Vagina (tissue), 2 donors: ENCODE results near the gene GALNT6. TPM values are rescaled to one million over a fixed set of nuclear protein-coding genes. Genes with fewer than 3 reads are reported as not detected.

ENCODE experiments used
- DNase-seq, 2 donors: peaks; one replicate each; pipeline ENCODE4 v3.0.0-alpha.2; 2017; ENCODE audit errors: extremely low spot score in 2 of 2
- H3K27ac ChIP-seq: fragments of 200-600 bp; sonication (generic); one replicate; pipeline ENCODE4 v1.5.1; 2019
- H3K27me3 ChIP-seq: fragments of 200-600 bp; sonication (generic); one replicate; pipeline ENCODE4 v1.5.1; 2019
- H3K36me3 ChIP-seq, 2 donors: fragments of 200-600 bp; sonication (generic); one replicate each; pipeline ENCODE4 v1.5.1; 2017 to 2019
- H3K4me1 ChIP-seq: fragments of 200-600 bp; sonication (generic); one replicate; pipeline ENCODE4 v1.5.1; 2019
- H3K4me3 ChIP-seq, 2 donors: fragments of 200-600 bp; sonication (generic); 1 replicate in 1 of 2; 2 replicates in 1 of 2; pipeline ENCODE4 v1.5.1; 2016 to 2019
- H3K9me3 ChIP-seq: fragments of 200-600 bp; sonication (generic); one replicate; pipeline ENCODE4 v1.5.1; 2019
- POLR2A ChIP-seq, 2 donors: fragments of 450-650 bp; IDR thresholded peaks; one replicate each; pipeline ENCODE4 v1.6.1; 2017; ENCODE audit warnings: antibody characterized with exemption in 2 of 2, mild to moderate bottlenecking in 2 of 2, moderate library complexity in 2 of 2
- POLR2AphosphoS5 ChIP-seq, 2 donors: sonication (generic); formaldehyde crosslinking; IDR thresholded peaks; one replicate each; pipeline ENCODE4 v1.9.0; 2017; ENCODE audit warnings: antibody characterized with exemption in 2 of 2, mild to moderate bottlenecking in 2 of 2, low read depth in 1 of 2; ENCODE audit not compliant: insufficient read depth in 1 of 2
- intact Hi-C: fragments of 100-400 bp; cut with DNase I; formaldehyde crosslinking; loops from one replicate; pipeline ENCODE4 v1.15.1; 2023
- total RNA-seq: library from RNA; depleted of rRNA; stranded (reverse); fragments of >200 nt; gene quantifications from one replicate; pipeline ENCODE4 v1.2.3, GENCODE V29; 2016
- TF ChIP-seq, protein P1 (sequence below), 3 experiments: fragments of 450-650 bp in 2 of 3; fragments of 200-600 bp in 1 of 3; sonication (generic) in 1 of 3; IDR thresholded peaks; one replicate each; pipeline ENCODE4 v1.5.1; 2017 to 2019; ENCODE audit warnings: antibody characterized with exemption in 3 of 3, mild to moderate bottlenecking in 2 of 3, moderate library complexity in 2 of 3

GALNT6 gene
- total RNA-seq, 1 donor from 2014 or later, result 12.5 TPM

DNA sequence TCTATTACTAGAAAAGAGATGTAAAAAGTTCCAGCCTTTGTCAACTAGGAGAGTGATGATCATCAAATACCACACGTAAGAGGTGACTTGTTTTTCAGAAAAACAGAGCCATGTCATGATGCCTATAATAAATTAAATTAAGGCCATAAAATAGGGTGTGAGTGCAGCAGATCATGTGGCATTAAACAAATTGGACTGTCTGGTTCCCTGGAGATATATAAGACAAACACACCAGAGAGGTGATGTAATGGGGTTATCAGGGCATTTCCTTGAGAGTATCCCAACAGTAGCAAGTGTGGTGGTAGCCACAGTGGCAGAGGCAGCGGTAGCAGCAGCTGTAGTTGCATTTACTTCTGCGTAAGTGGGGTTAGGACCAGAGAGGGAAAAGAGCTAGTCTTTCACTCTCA is 14.6 kb upstream of the GALNT6 start:
- Histone ChIP-seq H3K27me3 (no peaks in the 10 kb centered on the region), H3K4me1 (no peaks in the 10 kb centered on the region), H3K36me3 (no peaks in the 10 kb centered on the region), H3K27ac (no peak overlapping the region), H3K4me3 (no peak overlapping the region), H3K9me3 (no peaks in the 10 kb centered on the region)
- intact Hi-C loops, result no loop called here
- TF ChIP-seq POLR2AphosphoS5 (IDR thresholded peaks at IDR 0.05; ENCODE audit: insufficient read depth in 1 of 2, low read depth in 1 of 2), result no peak
- no peak for TF ChIP-seq POLR2A (IDR thresholded peaks at IDR 0.05)
- TF ChIP-seq, protein P1, sequence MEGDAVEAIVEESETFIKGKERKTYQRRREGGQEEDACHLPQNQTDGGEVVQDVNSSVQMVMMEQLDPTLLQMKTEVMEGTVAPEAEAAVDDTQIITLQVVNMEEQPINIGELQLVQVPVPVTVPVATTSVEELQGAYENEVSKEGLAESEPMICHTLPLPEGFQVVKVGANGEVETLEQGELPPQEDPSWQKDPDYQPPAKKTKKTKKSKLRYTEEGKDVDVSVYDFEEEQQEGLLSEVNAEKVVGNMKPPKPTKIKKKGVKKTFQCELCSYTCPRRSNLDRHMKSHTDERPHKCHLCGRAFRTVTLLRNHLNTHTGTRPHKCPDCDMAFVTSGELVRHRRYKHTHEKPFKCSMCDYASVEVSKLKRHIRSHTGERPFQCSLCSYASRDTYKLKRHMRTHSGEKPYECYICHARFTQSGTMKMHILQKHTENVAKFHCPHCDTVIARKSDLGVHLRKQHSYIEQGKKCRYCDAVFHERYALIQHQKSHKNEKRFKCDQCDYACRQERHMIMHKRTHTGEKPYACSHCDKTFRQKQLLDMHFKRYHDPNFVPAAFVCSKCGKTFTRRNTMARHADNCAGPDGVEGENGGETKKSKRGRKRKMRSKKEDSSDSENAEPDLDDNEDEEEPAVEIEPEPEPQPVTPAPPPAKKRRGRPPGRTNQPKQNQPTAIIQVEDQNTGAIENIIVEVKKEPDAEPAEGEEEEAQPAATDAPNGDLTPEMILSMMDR (IDR thresholded peaks at IDR 0.05), result no peak
- DNase-seq, result no peak

DNA sequence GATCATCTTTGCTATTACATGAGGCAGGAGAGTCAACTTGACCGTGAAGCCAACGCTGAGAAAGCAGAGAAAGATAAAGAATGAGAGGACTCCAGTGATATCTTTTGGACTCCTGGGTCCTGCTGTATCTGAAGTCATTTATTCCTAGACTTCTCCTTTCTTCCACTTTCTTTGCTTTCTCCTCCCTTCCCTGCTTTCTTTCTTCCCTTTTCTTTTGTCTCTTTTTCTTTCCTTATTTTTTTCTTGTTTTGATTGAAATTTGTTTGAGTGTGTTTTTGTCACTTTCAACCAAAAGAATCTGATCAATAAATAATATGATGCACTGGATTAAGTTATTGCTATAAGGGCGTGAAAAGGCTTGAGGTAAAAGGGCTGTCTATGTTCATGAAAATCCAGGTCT is 13.4 kb upstream of the GALNT6 start:
- Histone ChIP-seq H3K27ac (no peak overlapping the region), H3K9me3 (no peaks in the 10 kb centered on the region), H3K4me1 (peaks cover 4% of the 10 kb centered on the region), H3K27me3 (no peaks in the 10 kb centered on the region), H3K4me3 (no peak overlapping the region), H3K36me3 (no peaks in the 10 kb centered on the region)
- TF ChIP-seq, protein P1 (IDR thresholded peaks at IDR 0.05), result no peak
- TF ChIP-seq POLR2AphosphoS5 (IDR thresholded peaks at IDR 0.05; ENCODE audit: insufficient read depth in 1 of 2, low read depth in 1 of 2), result no peak
- TF ChIP-seq POLR2A (IDR thresholded peaks at IDR 0.05), result no peak
- intact Hi-C loops, result no loop called here
- DNase-seq, result no peak

GRCh38 chr12:51403681-51404136 is 12.5 kb upstream of the GALNT6 start:
- H3K4me3 ChIP-seq, result no peak overlapping the region
- no peak overlapping the region for H3K27ac ChIP-seq
- intact Hi-C loops, result no loop called here
- no peaks in the 10 kb centered on the region for H3K9me3 ChIP-seq
- H3K4me1 ChIP-seq, result peaks cover 9% of the 10 kb centered on the region
- DNase-seq, result no peak
- TF ChIP-seq POLR2A (IDR thresholded peaks at IDR 0.05) (no peak), POLR2AphosphoS5 (IDR thresholded peaks at IDR 0.05; ENCODE audit: insufficient read depth in 1 of 2, low read depth in 1 of 2) (no peak)
- TF ChIP-seq, protein P1 (IDR thresholded peaks at IDR 0.05), result no peak
- no peaks in the 10 kb centered on the region for H3K27me3 ChIP-seq
- H3K36me3 ChIP-seq, result no peaks in the 10 kb centered on the region

GRCh38 chr12:51403159-51403558 is 12.0 kb upstream of the GALNT6 start:
- Histone ChIP-seq H3K27ac (no peak overlapping the region), H3K9me3 (no peaks in the 10 kb centered on the region), H3K4me1 (peaks cover 9% of the 10 kb centered on the region), H3K27me3 (no peaks in the 10 kb centered on the region), H3K36me3 (no peaks in the 10 kb centered on the region), H3K4me3 (no peak overlapping the region)
- TF ChIP-seq POLR2AphosphoS5 (IDR thresholded peaks at IDR 0.05; ENCODE audit: insufficient read depth in 1 of 2, low read depth in 1 of 2) (no peak), POLR2A (IDR thresholded peaks at IDR 0.05) (no peak)
- TF ChIP-seq, protein P1 (IDR thresholded peaks at IDR 0.05), result no peak
- no peak for DNase-seq
- intact Hi-C loops, result no loop called here

DNA sequence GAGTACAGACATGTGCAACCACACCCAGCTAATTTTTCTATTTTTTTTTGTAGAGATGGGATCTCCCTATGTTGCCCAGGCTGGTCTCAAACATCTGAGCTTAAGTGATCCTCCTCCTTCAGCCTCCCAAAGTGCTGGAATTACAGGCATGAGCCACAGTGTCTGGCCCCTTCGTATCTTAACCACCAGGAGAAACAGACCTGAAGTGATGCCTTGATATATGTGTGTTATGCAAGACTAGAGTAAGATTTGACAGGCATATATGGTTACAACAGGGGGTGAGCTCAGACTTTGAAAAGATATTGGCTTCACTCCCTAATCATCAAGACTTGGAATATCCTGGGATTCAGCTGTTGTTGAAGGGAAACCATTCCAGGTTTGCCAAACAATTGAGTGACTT is 10.7 kb upstream of the GALNT6 start:
- Histone ChIP-seq H3K36me3 (no peaks in the 10 kb centered on the region), H3K4me3 (no peak overlapping the region), H3K27ac (no peak overlapping the region), H3K4me1 (peaks cover 9% of the 10 kb centered on the region), H3K9me3 (no peaks in the 10 kb centered on the region), H3K27me3 (no peaks in the 10 kb centered on the region)
- TF ChIP-seq POLR2A (IDR thresholded peaks at IDR 0.05) (no peak), POLR2AphosphoS5 (IDR thresholded peaks at IDR 0.05; ENCODE audit: insufficient read depth in 1 of 2, low read depth in 1 of 2) (no peak)
- TF ChIP-seq, protein P1 (IDR thresholded peaks at IDR 0.05), result no peak
- intact Hi-C loops, result no loop called here
- no peak for DNase-seq
